HCT116 (cell line): Measurements from ENCODE around the gene AKAP13. TPM values are rescaled to one million over a fixed set of nuclear protein-coding genes. Genes with fewer than 3 reads are reported as not detected.
A peak's percentile ranks its signal among the peaks of the same experiment; 100 is the strongest.

ENCODE experiments used
- ATAC-seq: fragments of 200-7000 bp; cut with Tn5 transposase; 2 replicates; pipeline ENCODE4 v1.9.1; 2020; ENCODE audit warnings: mild to moderate bottlenecking, moderate library complexity
- BruUV-seq: library from RNA; stranded (reverse); fragments of 400-500 nt; replicated peaks from 2 replicates; lab custom pipeline; 2021; lab: Mats Ljungman, UMichigan
- CTCF ChIA-PET: fragments of 300-600 bp; sonication (Branson Sonifier 250); formaldehyde crosslinking; loops from one replicate; lab custom pipeline; 2021; ENCODE audit warnings: antibody characterized with exemption; lab: Charles Lee
- POLR2A ChIA-PET: fragments of 300-600, 350-600 bp; sonication (Branson Sonifier 250); formaldehyde crosslinking; loops from one replicate; lab custom pipeline; 2021; ENCODE audit warnings: antibody characterized with exemption; lab: Charles Lee
- RAD21 ChIA-PET, 2 experiments: fragments of 300-600 bp; sonication (Branson Sonifier 250); formaldehyde crosslinking; loops; one replicate each; lab custom pipeline; 2023; ENCODE audit warnings: low total read pairs in 2 of 2; ENCODE audit not compliant: uncharacterized antibody in 2 of 2, unreplicated experiment in 2 of 2, low non-redundant PET in 1 of 2; lab: Charles Lee
- DNase-seq: peaks from one replicate; pipeline ENCODE4 v3.0.0-alpha.2; 2010; ENCODE audit warnings: low read depth, low spot score
- H2AFZ ChIP-seq: fragments of 200-600 bp; shearing (Covaris generic), sonication (generic); 2 replicates; pipeline ENCODE4 v1.6.1; 2017; ENCODE audit warnings: low read depth, mixed run types, mixed read lengths, antibody characterized with exemption, low read length; ENCODE audit not compliant: poor library complexity, severe bottlenecking
- H3K27ac ChIP-seq: 2 replicates; pipeline ENCODE4 v1.5.1; 2012; ENCODE audit warnings: low read depth, low read length
- H3K27me3 ChIP-seq: fragments of 200-600 bp; sonication (generic); 2 replicates; pipeline ENCODE4 v1.6.1; 2016; ENCODE audit warnings: mixed run types, low read length, mixed read lengths; ENCODE audit not compliant: insufficient read depth
- H3K36me3 ChIP-seq, 2 experiments: fragments of 200-500 bp in 1 of 2; fragments of 200-600 bp in 1 of 2; sonication (Bioruptor generic) in 1 of 2; sonication (generic) in 1 of 2; 2 replicates each; pipeline versions ENCODE4 v1.5.1 to v1.6.1; 2014 to 2016; ENCODE audit warnings: low read length in 2 of 2, inconsistent platforms in 1 of 2, mixed read lengths in 1 of 2, mixed run types in 1 of 2; ENCODE audit not compliant: insufficient read depth in 2 of 2, control insufficient read depth in 1 of 2
- H3K4me1 ChIP-seq, 2 experiments: fragments of 200-600 bp in 1 of 2; sonication (generic) in 1 of 2; 2 replicates each; pipeline versions ENCODE4 v1.5.1 to v1.6.1; 2012 to 2017; ENCODE audit warnings: low read length in 2 of 2, inconsistent platforms in 1 of 2, mild to moderate bottlenecking in 1 of 2, mixed read lengths in 1 of 2, mixed run types in 1 of 2, moderate library complexity in 1 of 2; ENCODE audit not compliant: insufficient read depth in 2 of 2, control insufficient read depth in 1 of 2
- H3K4me2 ChIP-seq: fragments of 200-600 bp; sonication (generic); 2 replicates; pipeline ENCODE4 v1.6.1; 2017; ENCODE audit warnings: mixed run types, low read length, mixed read lengths
- H3K4me3 ChIP-seq, 2 experiments: fragments of 200-600 bp in 1 of 2; sonication (generic) in 1 of 2; replicated peaks in 1 of 2; 2 replicates each; pipeline ENCODE4 v1.5.1; 2011 to 2016; ENCODE audit warnings: low read length in 2 of 2, control low read depth in 1 of 2, low read depth in 1 of 2, mild to moderate bottlenecking in 1 of 2, mixed read lengths in 1 of 2, mixed run types in 1 of 2
- H3K79me2 ChIP-seq: fragments of 200-600 bp; sonication (generic); 2 replicates; pipeline ENCODE4 v1.6.1; 2017; ENCODE audit warnings: mild to moderate bottlenecking, mixed run types, low read length, moderate library complexity, mixed read lengths; ENCODE audit not compliant: insufficient read depth
- H3K9ac ChIP-seq: fragments of 200-600 bp; sonication (generic); 2 replicates; pipeline ENCODE4 v1.6.1; 2016; ENCODE audit warnings: low read length, mixed read lengths
- H3K9me2 ChIP-seq: fragments of 200-600 bp; sonication (generic), shearing (Covaris generic); 2 replicates; pipeline ENCODE4 v1.6.1; 2017; ENCODE audit warnings: mixed run types, mild to moderate bottlenecking, moderate library complexity; ENCODE audit not compliant: insufficient read depth
- H3K9me3 ChIP-seq, 2 experiments: fragments of 200-500 bp in 1 of 2; fragments of 200-600 bp in 1 of 2; sonication (Bioruptor generic) in 1 of 2; sonication (generic) in 1 of 2; 2 replicates each; pipeline ENCODE4 v1.6.1; 2014 to 2017; ENCODE audit warnings: low read length in 2 of 2, mixed read lengths in 2 of 2, inconsistent platforms in 1 of 2, low read depth in 1 of 2, mild to moderate bottlenecking in 1 of 2, mixed run types in 1 of 2, moderate library complexity in 1 of 2; ENCODE audit not compliant: control insufficient read depth in 1 of 2, insufficient read depth in 1 of 2
- H4K20me1 ChIP-seq: fragments of 200-600 bp; sonication (generic), shearing (Covaris generic); 2 replicates; pipeline ENCODE4 v1.6.1; 2017; ENCODE audit warnings: mixed run types, mild to moderate bottlenecking, moderate library complexity; ENCODE audit not compliant: insufficient read depth
- EZH2phosphoT487 ChIP-seq: fragments of 200-600 bp; IDR thresholded peaks from 2 replicates; pipeline ENCODE4 v1.6.1; 2018; ENCODE audit warnings: antibody characterized with exemption, borderline replicate concordance
- FOSL1 ChIP-seq: IDR thresholded peaks from 2 replicates; pipeline ENCODE4 v1.6.1; 2012; ENCODE audit warnings: low read depth
- POLR2A ChIP-seq: IDR thresholded peaks from 2 replicates; pipeline ENCODE4 v1.7.0; 2011; ENCODE audit warnings: borderline replicate concordance; ENCODE audit not compliant: insufficient read depth, insufficient read length; ENCODE audit errors: extremely low read depth
- POLR2AphosphoS5 ChIP-seq: IDR thresholded peaks from 2 replicates; pipeline ENCODE4 v1.6.1; 2011; ENCODE audit warnings: mild to moderate bottlenecking, low read depth, low read length, moderate library complexity
- RAD21 ChIP-seq: IDR thresholded peaks from 2 replicates; pipeline ENCODE4 v1.6.1; 2012; ENCODE audit warnings: low read depth, mild to moderate bottlenecking
- SRF ChIP-seq: IDR thresholded peaks from 2 replicates; pipeline ENCODE4 v1.6.1; 2012; ENCODE audit warnings: low read depth
- TCF7L2 ChIP-seq: IDR thresholded peaks from 2 replicates; pipeline ENCODE4 v1.7.0; 2011; ENCODE audit warnings: borderline replicate concordance, inconsistent platforms; ENCODE audit not compliant: insufficient read depth, insufficient read length; ENCODE audit errors: extremely low read depth
- ZFX ChIP-seq: fragments of 450-650 bp; IDR thresholded peaks from 2 replicates; pipeline ENCODE4 v1.6.1; 2017
- ZNF274 ChIP-seq: fragments of 200-500 bp; sonication (Bioruptor generic); IDR thresholded peaks from 2 replicates; pipeline ENCODE4 v1.6.1; 2014; ENCODE audit warnings: mild to moderate bottlenecking, low read depth, low read length, inconsistent platforms
- intact Hi-C: fragments of 100-400 bp; cut with micrococcal nuclease; formaldehyde crosslinking; loops from 2 replicates; pipeline ENCODE4 v1.10.0; 2022
- total RNA-seq: library from RNA; stranded (reverse); gene quantifications from one replicate; pipeline ENCODE4 v1.2.1, GENCODE V29; 2021; ENCODE audit not compliant: unreplicated experiment

AKAP13 gene
- total RNA-seq, 1 experiment from 2014 or later: 43.1 TPM

DNA sequence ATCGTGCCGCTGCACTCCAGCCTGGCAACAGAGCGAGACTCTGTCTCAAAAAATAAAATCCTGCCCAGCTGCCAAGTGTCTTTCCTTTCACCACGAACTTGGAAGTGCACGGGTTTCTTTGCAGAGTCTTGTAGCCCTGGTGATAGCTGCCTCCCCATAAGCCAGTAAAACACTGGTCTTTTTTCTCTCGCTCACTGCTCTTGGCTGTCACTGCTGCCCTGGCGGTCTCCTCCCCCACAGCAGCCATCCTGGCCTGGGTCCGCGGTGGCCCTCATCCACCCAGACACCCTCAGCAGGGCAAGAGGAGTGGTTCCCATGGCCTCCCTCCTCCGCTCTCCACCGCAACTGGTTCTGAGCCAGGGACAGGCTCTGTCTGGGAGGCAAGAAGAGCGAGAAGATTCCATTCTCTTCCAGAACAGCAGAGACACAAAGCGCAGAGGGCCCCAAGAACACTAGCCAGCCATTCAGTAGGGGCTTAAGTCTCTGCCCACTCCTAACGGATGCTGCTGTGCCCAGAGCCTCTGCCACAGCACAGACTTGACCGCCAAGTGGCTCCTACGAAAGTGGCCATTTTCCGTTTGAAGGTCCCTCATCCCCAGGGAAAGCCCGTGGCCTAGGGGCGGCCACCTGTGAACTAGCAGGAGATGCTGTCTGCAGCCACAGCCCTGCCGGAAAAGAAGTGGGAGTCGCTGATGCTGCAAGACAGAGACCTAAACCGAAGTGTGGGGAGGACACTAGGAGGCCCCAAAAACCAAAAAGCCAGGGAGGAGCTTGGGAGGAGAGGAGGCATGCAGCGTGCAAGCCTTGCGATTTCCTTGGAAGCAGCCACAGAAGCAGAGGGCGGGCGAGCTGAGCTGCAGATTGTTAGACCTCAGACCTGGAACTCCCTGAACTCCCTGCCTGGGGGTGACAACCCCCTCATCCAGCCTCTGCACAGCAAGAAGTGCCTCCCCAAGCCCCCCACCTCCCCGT lies 370.2 kb downstream of the AKAP13 start:
- BruUV-seq: no TSS peak
- Histone ChIP-seq H3K36me3 (peaks cover 0 to 7% of the 10 kb centered on the region in 2 experiments; a peak in 2 of 4 replicates), H4K20me1 (no peaks in the 10 kb centered on the region), H3K4me3 (no peak overlapping the region), H3K4me2 (no peak overlapping the region), H3K4me1 (no peaks in the 10 kb centered on the region), H2AFZ (no peak overlapping the region), H3K27ac (no peak overlapping the region), H3K9me2 (no peaks in the 10 kb centered on the region), H3K9ac (no peak overlapping the region), H3K9me3 (no peaks in the 10 kb centered on the region), H3K27me3 (no peaks in the 10 kb centered on the region), H3K79me2 (no peaks in the 10 kb centered on the region)
- ChIA-PET POLR2A (no interaction called here), RAD21 (no interaction called here), CTCF (no interaction called here)
- intact Hi-C loops: no loop called here
- no peak for DNase-seq
- peak; percentile 17; the same call in 1 of the 2 replicates for ATAC-seq
- TF ChIP-seq RAD21 (no peak), TCF7L2 (no peak), EZH2phosphoT487 (no peak), POLR2AphosphoS5 (no peak), ZNF274 (no peak), SRF (no peak), POLR2A (no peak), ZFX (no peak), FOSL1 (no peak)
